SU-DHL-6 (cell line): ENCODE data around the gene PALLD.
"Not testable (repeated sequence)": the region's sequence is repeated elsewhere in the genome, so short reads cannot be mapped to it uniquely, and the experiment has no call there.

Source experiments
- H2AFZ ChIP-seq: fragments of 200-600 bp; sonication (generic); 2 replicates; pipeline ENCODE4 v1.6.1; 2014; ENCODE audit warnings: low read depth, mild to moderate bottlenecking, moderate library complexity, mixed read lengths, antibody characterized with exemption, low read length; ENCODE audit not compliant: severe bottlenecking
- H3F3A ChIP-seq: fragments of 200-600 bp; shearing (Covaris generic); 2 replicates; pipeline ENCODE4 v1.6.0; 2016; ENCODE audit warnings: antibody characterized with exemption, mild to moderate bottlenecking; ENCODE audit not compliant: insufficient read depth
- H3K27ac ChIP-seq: fragments of 200-600 bp; sonication (generic); 2 replicates; pipeline ENCODE4 v1.5.1; 2016; ENCODE audit warnings: low read depth, mild to moderate bottlenecking, low read length, moderate library complexity, mixed read lengths
- H3K27me3 ChIP-seq: fragments of 200-600 bp; sonication (generic), shearing (Covaris generic); 2 replicates; pipeline ENCODE4 v1.6.0; 2014; ENCODE audit warnings: mild to moderate bottlenecking, low read length
- H3K36me3 ChIP-seq: fragments of 200-600 bp; sonication (generic); 2 replicates; pipeline ENCODE4 v1.6.1; 2014; ENCODE audit warnings: mild to moderate bottlenecking, low read length, mixed read lengths
- H3K4me2 ChIP-seq: fragments of 300-600, 200-600 bp; shearing (Covaris generic), sonication (generic); 2 replicates; pipeline ENCODE4 v1.6.0; 2014; ENCODE audit warnings: low read length, low read depth, mild to moderate bottlenecking; ENCODE audit not compliant: poor library complexity, severe bottlenecking
- H3K4me3 ChIP-seq: fragments of 200-600 bp; sonication (generic); 2 replicates; pipeline ENCODE4 v1.5.1; 2014; ENCODE audit warnings: antibody characterized with exemption, low read length, mild to moderate bottlenecking, mixed read lengths; ENCODE audit not compliant: insufficient read depth, poor library complexity, severe bottlenecking
- H3K79me2 ChIP-seq: fragments of 200-600 bp; sonication (generic); 2 replicates; pipeline ENCODE4 v1.6.1; 2014; ENCODE audit warnings: mild to moderate bottlenecking, low read length, moderate library complexity; ENCODE audit not compliant: insufficient read depth
- H3K9ac ChIP-seq: fragments of 200-600 bp; sonication (generic); 2 replicates; pipeline ENCODE4 v1.7.0; 2014; ENCODE audit warnings: mild to moderate bottlenecking, low read length
- H3K9me2 ChIP-seq: fragments of 200-600 bp; sonication (generic); replicated peaks from 2 replicates; pipeline ENCODE4 v1.6.1; 2014; ENCODE audit warnings: low read length; ENCODE audit not compliant: insufficient read depth
- H3K9me3 ChIP-seq: fragments of 200-600 bp; sonication (generic); 2 replicates; pipeline ENCODE4 v1.6.1; 2014; ENCODE audit warnings: low read length, mixed read lengths; ENCODE audit not compliant: insufficient read depth
- H4K20me1 ChIP-seq: fragments of 200-600 bp; sonication (generic); 2 replicates; pipeline ENCODE4 v1.6.1; 2014; ENCODE audit warnings: low read depth, mild to moderate bottlenecking, antibody characterized with exemption, low read length, moderate library complexity, mixed read lengths
- CTCF ChIP-seq: fragments of 200-600 bp; sonication (generic); IDR thresholded peaks from one replicate; pipeline ENCODE4 v1.5.1; 2017; ENCODE audit warnings: antibody characterized with exemption, mild to moderate bottlenecking, low read length, moderate library complexity; ENCODE audit not compliant: insufficient read depth, poor library complexity, severe bottlenecking
- EZH2phosphoT487 ChIP-seq: fragments of 200-600 bp; sonication (generic), shearing (Covaris generic); conservative IDR thresholded peaks from 2 replicates; pipeline ENCODE4 v1.6.1; 2018; ENCODE audit warnings: mild to moderate bottlenecking, antibody characterized with exemption, low read length, moderate library complexity, mixed read lengths

PALLD gene

GRCh38 chr4:168804146-168804545 is 307.3 kb downstream of the PALLD start:
- no peaks in the 10 kb centered on the region for H3K79me2 ChIP-seq
- H3K36me3 ChIP-seq: no peaks in the 10 kb centered on the region
- H2AFZ ChIP-seq: no peak overlapping the region
- H4K20me1 ChIP-seq: no peaks in the 10 kb centered on the region
- H3K9ac ChIP-seq: no peak overlapping the region
- no peaks in the 10 kb centered on the region for H3K9me3 ChIP-seq
- TF ChIP-seq CTCF (no peak), EZH2phosphoT487 (no peak)
- H3K9me2 ChIP-seq: no peaks in the 10 kb centered on the region
- H3K27me3 ChIP-seq: no peaks in the 10 kb centered on the region
- no peak overlapping the region for H3K27ac ChIP-seq
- H3F3A ChIP-seq: no peaks in the 10 kb centered on the region
- H3K4me3 ChIP-seq: no peak overlapping the region
- no peak overlapping the region for H3K4me2 ChIP-seq

GRCh38 chr4:168805341-168805740 is 308.5 kb downstream of the PALLD start:
- Histone ChIP-seq H3K27me3 (no peaks in the 10 kb centered on the region), H3F3A (no peaks in the 10 kb centered on the region), H3K9me2 (no peaks in the 10 kb centered on the region), H3K36me3 (no peaks in the 10 kb centered on the region), H3K79me2 (no peaks in the 10 kb centered on the region), H2AFZ (no peak overlapping the region), H3K9me3 (no peaks in the 10 kb centered on the region), H3K4me3 (no peak overlapping the region), H4K20me1 (no peaks in the 10 kb centered on the region), H3K27ac (no peak overlapping the region), H3K4me2 (no peak overlapping the region), H3K9ac (no peak overlapping the region)
- TF ChIP-seq CTCF (no peak), EZH2phosphoT487 (no peak)

GRCh38 chr4:168806247-168806646 is 309.4 kb downstream of the PALLD start:
- not testable (repeated sequence) for H3K9me3 ChIP-seq, H4K20me1 ChIP-seq, H3K4me3 ChIP-seq, H3K9me2 ChIP-seq, H3F3A ChIP-seq, H2AFZ ChIP-seq, H3K36me3 ChIP-seq, H3K9ac ChIP-seq, H3K27ac ChIP-seq, H3K79me2 ChIP-seq, H3K27me3 ChIP-seq, H3K4me2 ChIP-seq

- Histone ChIP-seq H4K20me1 (no peaks in the 10 kb centered on the region), H3K4me3 (no peak overlapping the region), H2AFZ (no peak overlapping the region), H3K27ac (no peak overlapping the region), H3K36me3 (no peaks in the 10 kb centered on the region), H3K9me3 (no peaks in the 10 kb centered on the region), H3K9me2 (no peaks in the 10 kb centered on the region), H3K27me3 (no peaks in the 10 kb centered on the region), H3K9ac (no peak overlapping the region), H3K4me2 (no peak overlapping the region), H3F3A (no peaks in the 10 kb centered on the region), H3K79me2 (no peaks in the 10 kb centered on the region)
- no peak for TF ChIP-seq EZH2phosphoT487
- no peak for TF ChIP-seq CTCF
These were observed 314.4 kb downstream of the PALLD start for GRCh38 chr4:168811207-168811606.
